GM23338 (cell line): Measurements from ENCODE around the gene INO80. TPM values are rescaled to one million over a fixed set of nuclear protein-coding genes. Genes with fewer than 3 reads are reported as not detected.

ENCODE experiments used
- ATAC-seq: fragments of 200-7000 bp; cut with Tn5 transposase; 3 replicates; pipeline ENCODE4 v1.9.1; 2020
- DNase-seq: peaks from one replicate; pipeline ENCODE4 v3.0.0-alpha.2; 2015; ENCODE audit warnings: low spot score
- H2AFZ ChIP-seq: fragments of 200-600 bp; sonication (generic); 2 replicates; pipeline ENCODE4 v1.8.0; 2016; ENCODE audit warnings: antibody characterized with exemption, mild to moderate bottlenecking, moderate library complexity
- H3F3A ChIP-seq: fragments of 200-600 bp; sonication (generic); replicated peaks from 2 replicates; pipeline ENCODE4 v1.8.0; 2017; ENCODE audit warnings: antibody characterized with exemption, mixed run types, low read depth
- H3K27ac ChIP-seq: fragments of 200-600 bp; sonication (generic); 2 replicates; pipeline ENCODE4 v1.6.1; 2016; ENCODE audit warnings: low read depth
- H3K27me3 ChIP-seq: fragments of 200-600 bp; sonication (generic); 2 replicates; pipeline ENCODE4 v1.8.0; 2016; ENCODE audit warnings: mild to moderate bottlenecking, mixed run types, moderate library complexity; ENCODE audit not compliant: insufficient read depth
- H3K36me3 ChIP-seq: fragments of 200-600 bp; sonication (generic); 2 replicates; pipeline ENCODE4 v1.8.0; 2016; ENCODE audit warnings: mild to moderate bottlenecking; ENCODE audit not compliant: insufficient read depth
- H3K4me1 ChIP-seq: fragments of 200-600 bp; sonication (generic); 2 replicates; pipeline ENCODE4 v1.8.0; 2016; ENCODE audit warnings: mild to moderate bottlenecking, moderate library complexity; ENCODE audit not compliant: insufficient read depth
- H3K4me2 ChIP-seq: fragments of 200-600 bp; sonication (generic); 2 replicates; pipeline ENCODE4 v1.7.1; 2017; ENCODE audit warnings: mixed run types
- H3K4me3 ChIP-seq: fragments of 200-600 bp; sonication (generic); 2 replicates; pipeline ENCODE4 v1.6.1; 2016; ENCODE audit warnings: mixed run types
- H3K79me2 ChIP-seq: fragments of 200-600 bp; sonication (generic); replicated peaks from 2 replicates; pipeline ENCODE4 v1.8.0; 2017; ENCODE audit warnings: mild to moderate bottlenecking; ENCODE audit not compliant: insufficient read depth
- H3K9me2 ChIP-seq: fragments of 200-600 bp; sonication (generic); 2 replicates; pipeline ENCODE4 v1.8.0; 2017; ENCODE audit not compliant: insufficient read depth
- H4K20me1 ChIP-seq: fragments of 200-600 bp; sonication (generic); replicated peaks from 2 replicates; pipeline ENCODE4 v1.8.0; 2017; ENCODE audit warnings: mild to moderate bottlenecking; ENCODE audit not compliant: insufficient read depth
- H3K27ac Mint-ChIP-seq: 2 replicates; pipeline ENCODE4 v1.8.0; 2020; ENCODE audit warnings: inconsistent platforms, mild to moderate bottlenecking, moderate library complexity, mixed read lengths
- H3K27me3 Mint-ChIP-seq: 3 replicates; pipeline ENCODE4 v1.8.0; 2022; ENCODE audit warnings: low read depth, mild to moderate bottlenecking, moderate library complexity, mixed read lengths, inconsistent platforms; ENCODE audit not compliant: insufficient read depth, poor library complexity
- H3K36me3 Mint-ChIP-seq: 3 replicates; pipeline ENCODE4 v1.8.0; 2021; ENCODE audit warnings: low read depth, mild to moderate bottlenecking, inconsistent platforms, moderate library complexity, mixed read lengths
- H3K4me1 Mint-ChIP-seq: 3 replicates; pipeline ENCODE4 v1.8.0; 2020; ENCODE audit warnings: mild to moderate bottlenecking, inconsistent platforms, mixed read lengths
- H3K4me3 Mint-ChIP-seq: 3 replicates; pipeline ENCODE4 v1.8.0; 2021; ENCODE audit warnings: moderate library complexity, mild to moderate bottlenecking, inconsistent platforms, mixed read lengths
- H3K9me3 Mint-ChIP-seq: 3 replicates; pipeline ENCODE4 v1.8.0; 2020; ENCODE audit warnings: moderate library complexity, mild to moderate bottlenecking, inconsistent platforms, mixed read lengths
- CREB1 ChIP-seq: fragments of 250-450 bp; sonication (Bioruptor Pico); IDR thresholded peaks from 2 replicates; pipeline ENCODE4 v1.5.0; 2020; ENCODE audit warnings: low read depth, mild to moderate bottlenecking, moderate library complexity
- CTCF ChIP-seq, 2 experiments: fragments of 200-600 bp in 1 of 2; sonication (generic) in 1 of 2; conservative IDR thresholded peaks; 2 replicates each; pipeline versions ENCODE4 v1.5.1 to v1.6.1; 2016 to 2017; ENCODE audit warnings: antibody characterized with exemption in 2 of 2, low read depth in 2 of 2, mild to moderate bottlenecking in 2 of 2, moderate library complexity in 1 of 2
- EZH2 ChIP-seq: fragments of 200-600 bp; sonication (generic); IDR thresholded peaks from one replicate; pipeline ENCODE4 v1.8.0; 2017; ENCODE audit warnings: antibody characterized with exemption, mild to moderate bottlenecking, low read depth; ENCODE audit not compliant: unreplicated experiment
- EZH2phosphoT487 ChIP-seq: fragments of 200-600 bp; sonication (generic); IDR thresholded peaks from one replicate; pipeline ENCODE4 v1.8.1; 2018; ENCODE audit warnings: antibody characterized with exemption; ENCODE audit not compliant: unreplicated experiment
- JUNB ChIP-seq: IDR thresholded peaks from one replicate; pipeline ENCODE4 v1.6.1; 2016; ENCODE audit warnings: antibody characterized with exemption; ENCODE audit not compliant: unreplicated experiment
- NANOG ChIP-seq: IDR thresholded peaks from 2 replicates; pipeline ENCODE4 v1.6.1; 2016; ENCODE audit warnings: antibody characterized with exemption, borderline replicate concordance
- POLR2AphosphoS5 ChIP-seq: IDR thresholded peaks from 2 replicates; pipeline ENCODE4 v1.6.1; 2016; ENCODE audit warnings: antibody characterized with exemption, low read depth
- REST ChIP-seq: IDR thresholded peaks from one replicate; pipeline ENCODE4 v1.6.1; 2018; ENCODE audit warnings: antibody characterized with exemption; ENCODE audit not compliant: unreplicated experiment
- STAT1 ChIP-seq: IDR thresholded peaks from one replicate; pipeline ENCODE4 v1.6.1; 2016; ENCODE audit warnings: antibody characterized with exemption; ENCODE audit not compliant: unreplicated experiment
- ZNF331 ChIP-seq: fragments of 250-450 bp; sonication (Bioruptor Pico); IDR thresholded peaks from 2 replicates; pipeline ENCODE4 v1.5.0; 2020; ENCODE audit warnings: low read depth, mild to moderate bottlenecking, moderate library complexity
- polyA plus RNA-seq: library from polyadenylated mRNA; unstranded; fragments of >200 nt; fragmentation: Nextera tagmentation; extraction: Ambion mirVana; gene quantifications from 2 replicates; pipeline ENCODE4 v1.2.1, GENCODE V29; 2016
- total RNA-seq: library from RNA; depleted of rRNA; stranded (reverse); fragments of >200 nt; shearing (Covaris generic); gene quantifications from 2 replicates; pipeline ENCODE4 v1.2.3, GENCODE V29; 2014

Gene INO80
- total and polyA plus RNA-seq, 2 experiments from 2014 or later, result 6.5 to 24.9 TPM

DNA sequence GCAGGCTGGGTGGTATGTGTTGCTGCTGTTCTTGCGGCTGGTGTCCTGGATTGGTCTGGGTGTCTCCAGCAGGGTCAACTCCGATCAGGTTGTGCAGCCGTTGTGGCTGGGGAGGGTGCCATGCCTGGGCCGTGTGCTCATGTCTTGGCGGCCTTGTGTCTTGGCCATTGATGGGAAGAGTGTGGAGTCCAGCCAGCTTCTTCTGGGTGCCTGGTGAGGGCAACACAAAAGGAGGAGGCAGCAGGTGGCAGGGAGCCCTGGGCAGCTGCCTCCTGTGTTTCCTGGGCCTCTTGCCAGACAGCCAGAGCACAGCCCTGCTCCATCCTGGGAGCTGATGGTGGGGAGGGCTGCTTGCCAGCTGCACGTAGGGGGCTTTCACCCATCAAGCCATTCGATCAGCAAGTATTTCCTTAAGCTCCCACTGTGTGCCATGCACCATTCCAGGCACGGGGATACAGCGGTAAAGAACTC lies 158.5 kb downstream of the INO80 start:
- Histone ChIP-seq H3K79me2 (peaks cover 31% of the 10 kb centered on the region), H3K4me1 (peaks cover 22% of the 10 kb centered on the region), H3K36me3 (peaks cover 7% of the 10 kb centered on the region), H3K27me3 (no peaks in the 10 kb centered on the region), H3K27ac (peak overlapping the region; percentile 69; the same call in 1 of the 2 replicates), H3K4me2 (no peak overlapping the region), H3K4me3 (no peak overlapping the region), H3K9me2 (no peaks in the 10 kb centered on the region), H3F3A (peaks cover 26% of the 10 kb centered on the region), H4K20me1 (no peaks in the 10 kb centered on the region; the same call in 1 of the 2 replicates), H2AFZ (no peak overlapping the region)
- ATAC-seq, result no peak
- Mint-ChIP-seq H3K4me1 (peaks cover 52% of the 10 kb centered on the region), H3K4me3 (peak overlapping the region; percentile 46; the same call in 1 of the 3 replicates), H3K27ac (peak overlapping the region; percentile 89; the same call in 1 of the 2 replicates), H3K36me3 (peaks cover 54% of the 10 kb centered on the region), H3K9me3 (no peaks in the 10 kb centered on the region; the same call in none of the 3 replicates), H3K27me3 (peaks cover 47% of the 10 kb centered on the region)
- DNase-seq, result no peak
- no peak for TF ChIP-seq CTCF (conservative IDR thresholded peaks at IDR 0.05; ENCODE audit: low read depth in 2 of 2)
- peak; percentile 33 for TF ChIP-seq POLR2AphosphoS5

DNA sequence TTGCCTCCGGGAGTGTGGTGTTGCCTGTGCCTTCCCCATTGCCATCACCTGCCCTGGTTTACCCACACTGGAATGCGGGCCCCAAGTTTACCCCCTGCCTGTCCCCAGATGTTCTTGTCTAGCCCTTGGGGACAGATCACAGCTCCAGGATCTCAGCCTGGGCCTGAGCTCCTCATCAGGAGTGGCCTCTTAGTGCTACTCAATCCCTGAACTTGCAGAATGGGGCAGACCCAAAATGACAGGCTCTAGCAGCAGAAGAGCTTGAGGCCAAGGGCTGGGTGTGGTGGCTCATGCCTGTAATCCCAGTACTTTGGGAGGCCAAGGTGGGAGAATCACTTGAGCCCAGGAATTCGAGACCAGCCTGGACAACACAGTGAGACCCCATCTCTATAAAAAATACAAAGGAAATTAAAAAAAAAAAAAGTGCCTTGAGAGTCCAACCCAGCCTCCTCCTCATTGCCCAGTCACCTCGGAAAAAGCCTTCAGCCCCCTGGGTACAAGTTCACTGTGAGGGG lies 159.0 kb downstream of the INO80 start:
- Histone ChIP-seq H3K27ac (peak overlapping the region; percentile 55; the same call in 1 of the 2 replicates), H4K20me1 (no peaks in the 10 kb centered on the region; the same call in 1 of the 2 replicates), H2AFZ (no peak overlapping the region), H3K79me2 (peaks cover 31% of the 10 kb centered on the region), H3K4me2 (no peak overlapping the region), H3F3A (peaks cover 30% of the 10 kb centered on the region), H3K9me2 (no peaks in the 10 kb centered on the region), H3K4me3 (no peak overlapping the region), H3K36me3 (peaks cover 7% of the 10 kb centered on the region), H3K4me1 (peaks cover 27% of the 10 kb centered on the region), H3K27me3 (no peaks in the 10 kb centered on the region)
- no peaks in the 10 kb centered on the region; the same call in none of the 3 replicates for H3K9me3 Mint-ChIP-seq
- TF ChIP-seq STAT1 (no peak), POLR2AphosphoS5 (no peak; the same call in 1 of the 2 replicates), CREB1 (CRISPR knock-in tag) (no peak), REST (no peak), EZH2 (no peak), ZNF331 (CRISPR knock-in tag) (no peak), NANOG (no peak), JUNB (no peak), EZH2phosphoT487 (no peak)
- H3K27ac Mint-ChIP-seq, result no peak overlapping the region
- ATAC-seq, result no peak
- no peak overlapping the region for H3K4me3 Mint-ChIP-seq
- no peak for DNase-seq
- H3K27me3 Mint-ChIP-seq, result peaks cover 51% of the 10 kb centered on the region
- H3K4me1 Mint-ChIP-seq, result peaks cover 57% of the 10 kb centered on the region
- peaks cover 49% of the 10 kb centered on the region for H3K36me3 Mint-ChIP-seq
